ENCODE measurements around the gene ROR2.

DNA sequence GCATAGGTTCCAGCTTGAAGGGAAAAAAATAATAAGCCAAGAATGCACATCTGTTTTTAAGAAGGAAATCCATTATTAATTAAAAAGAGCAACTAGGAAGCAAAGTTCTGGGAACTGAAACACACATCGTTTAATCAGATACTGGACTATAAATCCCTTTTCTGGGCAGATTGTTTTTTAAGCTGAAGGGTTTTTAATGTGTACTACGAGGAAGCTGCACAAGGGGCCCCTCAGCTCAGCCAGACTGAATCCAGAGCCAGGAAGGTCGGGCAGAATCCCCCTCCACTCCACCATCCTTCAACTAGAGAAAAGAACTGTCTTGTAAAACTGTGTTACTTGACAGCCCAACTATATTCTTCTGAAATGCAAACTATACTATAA is 49.2 kb downstream of the ROR2 start:
- TF ChIP-seq CTCF (IDR thresholded peaks at IDR 0.05) (no peak), POLR2AphosphoS5 (IDR thresholded peaks at IDR 0.05) (no peak)
